NCI-H2196 treated with DMSO at 0.1 percent for 48 hours (cell line): ENCODE results near the gene MRRF.

Experiments
- DNase-seq: peaks from one replicate; lab custom pipeline; 2025; ENCODE audit not compliant: unreplicated experiment; lab: John Stamatoyannopoulos, UW

Gene MRRF

GRCh38 chr9:122377241-122378164, 112.8 kb downstream of the MRRF start:
- no peak for DNase-seq

DNA sequence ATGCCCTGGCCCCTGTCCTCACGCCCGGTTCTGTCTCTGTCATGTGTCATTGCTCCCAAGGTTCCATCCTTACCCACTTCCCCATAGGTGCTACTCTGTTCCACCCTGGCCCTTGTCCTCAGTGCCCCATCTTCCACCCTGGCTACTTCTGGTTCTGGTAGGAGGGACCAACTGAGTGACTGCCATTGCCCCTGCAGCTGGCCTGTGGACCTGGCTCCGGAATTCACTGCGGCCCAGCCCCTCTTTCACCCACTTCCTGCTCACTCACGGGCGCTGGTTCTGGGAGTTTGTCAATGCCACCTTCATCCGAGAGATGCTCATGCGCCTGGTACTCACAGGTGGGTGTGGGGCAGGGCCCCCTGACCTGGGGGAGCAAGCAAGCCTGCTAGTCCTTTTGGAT, 113.6 kb downstream of the MRRF start:
- no peak for DNase-seq

DNA sequence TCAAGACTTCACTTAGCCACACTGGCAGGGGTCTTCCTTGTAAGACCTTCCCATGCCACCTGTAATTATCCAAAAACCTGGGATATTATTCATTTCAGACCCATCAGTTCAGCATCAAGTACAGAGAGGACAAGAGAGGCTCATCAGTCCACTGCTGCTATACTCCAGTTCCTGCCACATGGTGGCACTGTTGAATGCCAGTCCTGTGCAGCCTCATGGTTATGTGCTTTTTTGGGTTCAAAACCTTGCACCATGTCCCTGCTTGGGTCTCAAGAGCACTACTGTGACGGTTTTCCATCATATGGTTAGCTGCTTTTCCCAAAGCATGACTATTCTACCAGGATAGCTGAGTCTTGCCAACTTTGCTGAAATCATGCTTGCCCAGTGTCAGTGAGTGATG, 114.7 kb downstream of the MRRF start:
- no peak for DNase-seq

GRCh38 chr9:122380293-122380692, 115.6 kb downstream of the MRRF start:
- DNase-seq, result no peak
